ENCODE results near the gene BCL6. TPM values are rescaled to one million over a fixed set of nuclear protein-coding genes. Genes with fewer than 3 reads are reported as not detected.

The BCL6 gene
- total RNA-seq, 1 experiment from 2014 or later = 16.4 TPM

GRCh38 chr3:187762792-187763191 is 17.5 kb upstream of the BCL6 start:
- intact Hi-C loops (cut with micrococcal nuclease) = no loop called here
- Mint-ChIP-seq H3K27me3 (ENCODE audit: insufficient read depth, unreplicated experiment) (no peaks in the 10 kb centered on the region), H3K27ac (ENCODE audit: low read depth, unreplicated experiment) (no peak overlapping the region), H3K4me3 (ENCODE audit: unreplicated experiment) (no peak overlapping the region), H3K9me3 (ENCODE audit: unreplicated experiment) (no peaks in the 10 kb centered on the region), H3K4me1 (ENCODE audit: insufficient read depth, unreplicated experiment) (peaks cover 5% of the 10 kb centered on the region), H3K36me3 (ENCODE audit: insufficient read depth, unreplicated experiment) (no peaks in the 10 kb centered on the region)
- ChIA-PET CTCF (interaction anchor here (0.6 to 1.7 kb wide), 4 partner anchors 16 to 575 kb away, joined by 3 to 5 read pairs (median 3); no protein-coding TSS in a partner anchor), POLR2A (interaction anchor here (0.7 to 1.5 kb wide), 3 partner anchors 19 to 568 kb away, joined by 3 to 4 read pairs (median 3); no protein-coding TSS in a partner anchor)
- no TSS peak for BruUV-seq (replicated peaks)
- DNase-seq (ENCODE audit: unreplicated experiment) = no peak
- TF ChIP-seq CTCF (IDR thresholded peaks at IDR 0.05; ENCODE audit: unreplicated experiment) = no peak

- no peaks in the 10 kb centered on the region for H3K4me1 Mint-ChIP-seq (ENCODE audit: insufficient read depth, unreplicated experiment)
- intact Hi-C loops (cut with micrococcal nuclease) = no loop called here
- no peak overlapping the region for H3K4me3 Mint-ChIP-seq (ENCODE audit: unreplicated experiment)
- ChIA-PET CTCF (interaction anchor here (0.5 to 1.3 kb wide), 2 partner anchors 10 to 213 kb away, joined by 4 to 5 read pairs; no protein-coding TSS in a partner anchor), POLR2A (interaction anchor here (0.6 kb wide), 1 partner anchor 1736 kb away, joined by 3 read pairs; no protein-coding TSS in a partner anchor)
- H3K27me3 Mint-ChIP-seq (ENCODE audit: insufficient read depth, unreplicated experiment) = no peaks in the 10 kb centered on the region
- no peak for DNase-seq (ENCODE audit: unreplicated experiment)
- H3K27ac Mint-ChIP-seq (ENCODE audit: low read depth, unreplicated experiment) = no peak overlapping the region
- no TSS peak for BruUV-seq (replicated peaks)
- no peaks in the 10 kb centered on the region for H3K9me3 Mint-ChIP-seq (ENCODE audit: unreplicated experiment)
- TF ChIP-seq CTCF (IDR thresholded peaks at IDR 0.05; ENCODE audit: unreplicated experiment) = no peak
- no peaks in the 10 kb centered on the region for H3K36me3 Mint-ChIP-seq (ENCODE audit: insufficient read depth, unreplicated experiment)
Observed at GRCh38 chr3:187759601-187760000, 14.3 kb upstream of the BCL6 start.

- POLR2A ChIA-PET = interaction anchor here (0.6 kb wide), 1 partner anchor 644 kb away, joined by 3 read pairs; no protein-coding TSS in a partner anchor
- no peak for TF ChIP-seq CTCF (IDR thresholded peaks at IDR 0.05; ENCODE audit: unreplicated experiment)
- H3K36me3 Mint-ChIP-seq (ENCODE audit: insufficient read depth, unreplicated experiment) = no peaks in the 10 kb centered on the region
- H3K27me3 Mint-ChIP-seq (ENCODE audit: insufficient read depth, unreplicated experiment) = no peaks in the 10 kb centered on the region
- no peaks in the 10 kb centered on the region for H3K4me1 Mint-ChIP-seq (ENCODE audit: insufficient read depth, unreplicated experiment)
- H3K9me3 Mint-ChIP-seq (ENCODE audit: unreplicated experiment) = no peaks in the 10 kb centered on the region
- intact Hi-C loops (cut with micrococcal nuclease) = no loop called here
- CTCF ChIA-PET = interaction anchor here (0.6 kb wide), 1 partner anchor 556 kb away, joined by 5 read pairs; no protein-coding TSS in a partner anchor
- no TSS peak for BruUV-seq (replicated peaks)
- no peak overlapping the region for H3K4me3 Mint-ChIP-seq (ENCODE audit: unreplicated experiment)
- DNase-seq (ENCODE audit: unreplicated experiment) = no peak
- no peak overlapping the region for H3K27ac Mint-ChIP-seq (ENCODE audit: low read depth, unreplicated experiment)
Observed at GRCh38 chr3:187758318-187758955, 13.2 kb upstream of the BCL6 start.

GRCh38 chr3:187753516-187753915 is 8.2 kb upstream of the BCL6 start:
- no peak overlapping the region for H3K4me3 Mint-ChIP-seq (ENCODE audit: unreplicated experiment)
- H3K9me3 Mint-ChIP-seq (ENCODE audit: unreplicated experiment) = no peaks in the 10 kb centered on the region
- intact Hi-C loops (cut with micrococcal nuclease) = no loop called here
- H3K27ac Mint-ChIP-seq (ENCODE audit: low read depth, unreplicated experiment) = no peak overlapping the region
- BruUV-seq (replicated peaks) = no TSS peak
- no peak for TF ChIP-seq CTCF (IDR thresholded peaks at IDR 0.05; ENCODE audit: unreplicated experiment)
- POLR2A ChIA-PET = interaction anchor here (0.5 kb wide), 1 partner anchor 595 kb away, joined by 3 read pairs; no protein-coding TSS in a partner anchor
- DNase-seq (ENCODE audit: unreplicated experiment) = no peak
- no peaks in the 10 kb centered on the region for H3K27me3 Mint-ChIP-seq (ENCODE audit: insufficient read depth, unreplicated experiment)
- CTCF ChIA-PET = interaction anchor here (0.5 kb wide), 1 partner anchor 187 kb away, joined by 3 read pairs; no protein-coding TSS in a partner anchor
- H3K36me3 Mint-ChIP-seq (ENCODE audit: insufficient read depth, unreplicated experiment) = no peaks in the 10 kb centered on the region
- peaks cover under 1% of the 10 kb centered on the region for H3K4me1 Mint-ChIP-seq (ENCODE audit: insufficient read depth, unreplicated experiment)
